Measurements from ENCODE around the gene GAB4. TPM values are rescaled to one million over a fixed set of nuclear protein-coding genes. Genes with fewer than 3 reads are reported as not detected.
"Not testable (repeated sequence)": the region's sequence is repeated elsewhere in the genome, so short reads cannot be mapped to it uniquely, and the experiment has no call there.

GAB4 gene
- total RNA-seq, 1 donor from 2014 or later = not detected

DNA sequence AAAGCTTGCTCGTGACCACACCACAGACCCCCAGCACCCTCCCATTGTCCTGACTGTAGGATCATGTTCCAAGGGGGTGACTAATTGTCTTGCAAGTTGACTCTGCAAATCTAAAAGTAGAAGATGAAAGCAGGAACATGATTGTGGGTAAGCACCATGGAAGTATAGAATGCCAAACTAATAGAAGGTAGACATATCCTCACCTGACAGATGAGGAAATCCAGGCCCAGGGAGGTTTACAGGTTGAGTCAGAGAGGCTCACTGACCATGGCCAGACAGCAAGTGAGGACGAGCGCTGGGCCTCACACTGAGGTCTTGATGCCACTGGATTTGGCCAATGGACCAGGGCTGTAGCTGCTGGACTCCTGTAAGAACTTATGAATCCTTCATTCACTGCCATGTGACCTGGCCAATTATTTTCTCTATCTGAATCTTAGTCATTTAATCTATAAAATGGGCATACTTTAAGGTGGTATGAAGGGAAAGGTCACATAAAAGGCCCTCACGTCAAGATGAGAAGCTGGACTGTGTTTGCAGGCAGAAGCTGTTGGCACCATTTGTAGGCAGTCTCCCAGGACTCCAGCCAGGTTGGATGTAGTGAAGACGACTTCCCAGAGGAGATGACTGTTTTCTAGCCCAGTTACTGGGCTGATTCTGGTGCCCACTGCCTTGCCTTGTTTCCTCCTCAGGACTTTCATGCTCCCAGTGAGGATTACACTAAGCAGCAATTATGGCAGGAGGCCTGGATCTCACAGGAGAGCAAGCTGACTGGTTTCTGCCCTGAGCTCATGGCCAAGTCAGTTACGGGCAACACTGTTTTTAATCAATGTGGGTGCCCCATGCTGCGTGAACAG lies 54.6 kb downstream of the GAB4 start:
- Histone ChIP-seq H3K27me3 (ENCODE audit: low read depth) (peaks cover 27% of the 10 kb centered on the region), H3K9me3 (replicated peaks) (no peaks in the 10 kb centered on the region), H3K4me3 (no peak overlapping the region), H3K36me3 (no peaks in the 10 kb centered on the region), H3K4me1 (no peaks in the 10 kb centered on the region), H3K27ac (replicated peaks) (no peak overlapping the region)
- intact Hi-C loops (cut with micrococcal nuclease) = no loop called here
- TF ChIP-seq, protein P1, sequence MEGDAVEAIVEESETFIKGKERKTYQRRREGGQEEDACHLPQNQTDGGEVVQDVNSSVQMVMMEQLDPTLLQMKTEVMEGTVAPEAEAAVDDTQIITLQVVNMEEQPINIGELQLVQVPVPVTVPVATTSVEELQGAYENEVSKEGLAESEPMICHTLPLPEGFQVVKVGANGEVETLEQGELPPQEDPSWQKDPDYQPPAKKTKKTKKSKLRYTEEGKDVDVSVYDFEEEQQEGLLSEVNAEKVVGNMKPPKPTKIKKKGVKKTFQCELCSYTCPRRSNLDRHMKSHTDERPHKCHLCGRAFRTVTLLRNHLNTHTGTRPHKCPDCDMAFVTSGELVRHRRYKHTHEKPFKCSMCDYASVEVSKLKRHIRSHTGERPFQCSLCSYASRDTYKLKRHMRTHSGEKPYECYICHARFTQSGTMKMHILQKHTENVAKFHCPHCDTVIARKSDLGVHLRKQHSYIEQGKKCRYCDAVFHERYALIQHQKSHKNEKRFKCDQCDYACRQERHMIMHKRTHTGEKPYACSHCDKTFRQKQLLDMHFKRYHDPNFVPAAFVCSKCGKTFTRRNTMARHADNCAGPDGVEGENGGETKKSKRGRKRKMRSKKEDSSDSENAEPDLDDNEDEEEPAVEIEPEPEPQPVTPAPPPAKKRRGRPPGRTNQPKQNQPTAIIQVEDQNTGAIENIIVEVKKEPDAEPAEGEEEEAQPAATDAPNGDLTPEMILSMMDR (IDR thresholded peaks at IDR 0.05; ENCODE audit: borderline replicate concordance) = no peak
- no peak for DNase-seq

DNA sequence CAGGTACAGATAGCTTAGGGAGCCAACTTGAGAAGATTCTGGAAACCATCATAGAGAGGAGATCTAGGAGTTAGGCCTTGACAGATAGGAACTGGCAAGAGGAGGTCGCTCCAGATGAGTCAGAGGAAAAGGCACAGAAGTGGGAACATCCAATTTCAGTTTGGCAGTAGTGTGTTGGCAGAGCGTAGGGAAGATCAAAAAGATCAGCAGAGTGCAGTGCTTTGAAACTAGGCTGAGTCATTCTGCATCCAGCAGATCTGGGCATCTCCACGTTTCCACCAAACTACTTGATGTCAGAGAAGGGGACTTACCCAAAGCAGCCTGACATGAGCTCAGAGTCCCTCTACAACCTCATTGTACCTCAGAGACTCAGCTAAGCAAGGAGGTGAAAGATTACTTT lies 58.5 kb downstream of the GAB4 start:
- H3K9me3 ChIP-seq (replicated peaks) = no peaks in the 10 kb centered on the region
- H3K4me3 ChIP-seq = no peak overlapping the region
- H3K27me3 ChIP-seq (ENCODE audit: low read depth) = peaks cover 22% of the 10 kb centered on the region
- DNase-seq = no peak
- no peaks in the 10 kb centered on the region for H3K36me3 ChIP-seq
- TF ChIP-seq, protein P1 (IDR thresholded peaks at IDR 0.05; ENCODE audit: borderline replicate concordance) = no peak
- intact Hi-C loops (cut with micrococcal nuclease) = no loop called here
- H3K4me1 ChIP-seq = no peaks in the 10 kb centered on the region
- H3K27ac ChIP-seq (replicated peaks) = no peak overlapping the region

DNA sequence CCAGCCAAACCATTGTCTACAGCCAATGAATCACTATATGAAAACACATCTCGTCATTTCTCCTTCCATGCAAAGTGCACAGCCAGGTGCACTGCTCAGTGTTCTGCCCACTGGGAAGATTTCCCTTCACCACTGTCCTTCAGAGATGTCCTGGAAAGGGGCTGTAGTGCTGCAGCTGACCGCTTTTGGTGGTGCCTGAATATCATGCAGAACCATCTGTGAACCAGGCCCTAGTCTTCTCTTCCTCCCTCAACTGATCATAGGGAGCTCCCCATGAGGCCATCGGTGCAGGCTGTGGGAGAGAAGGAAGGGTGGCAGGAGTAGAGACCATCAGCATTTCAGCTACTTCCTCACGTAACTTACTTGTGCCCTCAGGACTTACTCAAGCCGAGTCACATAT lies 70.2 kb downstream of the GAB4 start:
- intact Hi-C loops (cut with micrococcal nuclease) = no loop called here
- Histone ChIP-seq H3K36me3 (no peaks in the 10 kb centered on the region), H3K27ac (replicated peaks) (no peak overlapping the region), H3K4me1 (no peaks in the 10 kb centered on the region), H3K9me3 (replicated peaks) (no peaks in the 10 kb centered on the region), H3K4me3 (no peak overlapping the region), H3K27me3 (ENCODE audit: low read depth) (peaks cover 57% of the 10 kb centered on the region)
- TF ChIP-seq, protein P1 (IDR thresholded peaks at IDR 0.05; ENCODE audit: borderline replicate concordance) = no peak
- no peak for DNase-seq

DNA sequence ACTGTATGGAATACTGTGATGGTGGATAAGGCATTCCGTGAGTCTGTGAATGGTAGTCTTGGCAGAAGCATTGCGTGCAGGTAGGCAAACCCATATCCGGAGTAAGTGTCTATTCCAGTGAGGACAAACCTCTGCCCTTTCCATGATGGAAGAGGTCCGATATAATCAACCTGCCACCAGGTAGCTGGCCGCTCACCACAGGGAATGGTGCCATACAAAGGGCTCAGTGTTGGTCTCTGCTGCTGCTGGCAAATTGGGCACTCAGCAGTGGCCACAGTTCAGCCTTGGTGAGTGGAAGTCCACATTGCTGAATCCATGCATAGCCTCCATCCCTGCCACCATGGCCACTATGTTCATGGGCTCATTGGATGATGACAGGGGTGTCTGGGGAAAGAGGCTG lies 70.8 kb downstream of the GAB4 start:
- H3K27ac ChIP-seq (replicated peaks); DNase-seq; H3K4me1 ChIP-seq; H3K4me3 ChIP-seq; intact Hi-C loops (cut with micrococcal nuclease); H3K36me3 ChIP-seq; H3K9me3 ChIP-seq (replicated peaks): not testable (repeated sequence)
- peaks cover 63% of the 10 kb centered on the region for H3K27me3 ChIP-seq (ENCODE audit: low read depth)

DNA sequence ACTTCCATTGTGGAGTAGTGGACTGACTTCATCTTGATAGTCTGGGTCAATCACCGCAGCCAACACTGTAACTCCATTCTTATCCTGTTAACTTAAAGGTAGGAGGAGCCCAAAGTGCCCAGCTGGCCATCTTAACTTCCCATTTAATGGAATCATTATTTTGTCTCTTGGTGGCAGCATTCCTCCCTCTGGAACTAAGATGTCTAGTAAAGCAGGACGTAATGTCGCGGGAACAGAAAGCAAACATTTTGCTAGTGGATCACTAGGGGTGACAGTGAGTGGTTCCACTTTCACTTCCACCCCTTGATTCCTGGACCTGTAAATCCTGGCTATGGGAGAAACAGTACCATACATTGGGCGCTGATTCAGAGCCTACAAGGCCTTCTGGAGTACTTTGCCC lies 71.4 kb downstream of the GAB4 start:
- Histone ChIP-seq H3K4me1 (no peaks in the 10 kb centered on the region), H3K9me3 (replicated peaks) (no peaks in the 10 kb centered on the region), H3K27me3 (ENCODE audit: low read depth) (peaks cover 69% of the 10 kb centered on the region), H3K4me3 (no peak overlapping the region), H3K36me3 (no peaks in the 10 kb centered on the region), H3K27ac (replicated peaks) (no peak overlapping the region)
- TF ChIP-seq, protein P1 (IDR thresholded peaks at IDR 0.05; ENCODE audit: borderline replicate concordance) = no peak
- no peak for DNase-seq
- intact Hi-C loops (cut with micrococcal nuclease) = no loop called here

DNA sequence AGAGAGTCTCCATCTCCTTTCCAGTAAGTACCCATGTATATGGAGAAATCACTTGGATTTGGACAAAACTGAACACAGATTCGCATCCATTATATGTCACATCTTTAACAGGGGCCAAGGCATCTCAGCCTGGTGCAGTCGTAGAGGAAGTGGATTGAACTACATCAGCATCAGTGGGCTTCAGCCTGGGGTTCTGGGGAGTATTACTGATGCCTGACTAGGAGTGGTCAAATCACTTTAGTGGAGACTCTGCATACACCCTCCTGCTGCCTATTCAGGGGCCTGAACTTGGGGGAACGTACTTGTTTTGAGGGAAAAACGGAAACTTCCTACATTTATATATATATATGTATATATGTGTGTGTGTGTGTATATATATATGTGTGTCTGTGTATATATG lies 72.8 kb downstream of the GAB4 start:
- intact Hi-C loops (cut with micrococcal nuclease) = no loop called here
- H3K27me3 ChIP-seq (ENCODE audit: low read depth) = peaks cover 83% of the 10 kb centered on the region
- TF ChIP-seq, protein P1 (IDR thresholded peaks at IDR 0.05; ENCODE audit: borderline replicate concordance) = no peak
- no peak for DNase-seq
- no peaks in the 10 kb centered on the region for H3K36me3 ChIP-seq
- no peak overlapping the region for H3K4me3 ChIP-seq
- no peak overlapping the region for H3K27ac ChIP-seq (replicated peaks)
- H3K9me3 ChIP-seq (replicated peaks) = no peaks in the 10 kb centered on the region
- no peaks in the 10 kb centered on the region for H3K4me1 ChIP-seq

All from left ventricle myocardium inferior (tissue), 1 donor.